ENCODE data around the gene SEC24C. TPM values are rescaled to one million over a fixed set of nuclear protein-coding genes. Genes with fewer than 3 reads are reported as not detected.

Gene SEC24C
- total and polyA plus RNA-seq, 2 of the 13 experiments (the other 11 are each of a cell fraction or from before 2014, with no cell fraction given): 63.1 to 66.4 TPM

GRCh38 chr10:73810735-73811465 lies 66.7 kb downstream of the SEC24C start (continued):
- TF ChIP-seq ZNF318 (CRISPR knock-in tag; IDR thresholded peaks at IDR 0.05) (no peak), ZNF75D (CRISPR knock-in tag; IDR thresholded peaks at IDR 0.05; ENCODE audit: borderline replicate concordance) (no peak), ELF4 (CRISPR knock-in tag; IDR thresholded peaks at IDR 0.05; ENCODE audit: borderline replicate concordance) (no peak), ZNF768 (CRISPR knock-in tag; IDR thresholded peaks at IDR 0.05) (peak; percentile 95), ZFP90 (CRISPR knock-in tag; IDR thresholded peaks at IDR 0.05; ENCODE audit: borderline replicate concordance) (0 out of 2 replicates have a peak, but pooled peaks have one; percentile 14), BRD4 (CRISPR knock-in tag; IDR thresholded peaks at IDR 0.05) (no peak), SNAI1 (CRISPR knock-in tag; IDR thresholded peaks at IDR 0.05; ENCODE audit: borderline replicate concordance) (no peak), YY1 (IDR thresholded peaks at IDR 0.05; ENCODE audit: insufficient read depth, insufficient replicate concordance, low read depth, low read length) (no peak), GTF3A (CRISPR knock-in tag; conservative IDR thresholded peaks at IDR 0.05) (no peak), FOXK1 (CRISPR knock-in tag; IDR thresholded peaks at IDR 0.05; ENCODE audit: borderline replicate concordance, low read depth) (no peak), ZNF12 (CRISPR knock-in tag; IDR thresholded peaks at IDR 0.05) (no peak), ZSCAN31 (CRISPR knock-in tag; IDR thresholded peaks at IDR 0.05; ENCODE audit: low read depth) (no peak), PPARG (CRISPR knock-in tag; conservative IDR thresholded peaks at IDR 0.05) (no peak), ZNF552 (CRISPR knock-in tag; IDR thresholded peaks at IDR 0.05; ENCODE audit: borderline replicate concordance) (no peak), ZKSCAN1 (IDR thresholded peaks at IDR 0.05; ENCODE audit: low read length) (no peak), ZMYM3 (CRISPR knock-in tag; IDR thresholded peaks at IDR 0.05) (peak; percentile 67; the same call in 1 of the 2 replicates)
- TF ChIP-seq, protein P1, sequence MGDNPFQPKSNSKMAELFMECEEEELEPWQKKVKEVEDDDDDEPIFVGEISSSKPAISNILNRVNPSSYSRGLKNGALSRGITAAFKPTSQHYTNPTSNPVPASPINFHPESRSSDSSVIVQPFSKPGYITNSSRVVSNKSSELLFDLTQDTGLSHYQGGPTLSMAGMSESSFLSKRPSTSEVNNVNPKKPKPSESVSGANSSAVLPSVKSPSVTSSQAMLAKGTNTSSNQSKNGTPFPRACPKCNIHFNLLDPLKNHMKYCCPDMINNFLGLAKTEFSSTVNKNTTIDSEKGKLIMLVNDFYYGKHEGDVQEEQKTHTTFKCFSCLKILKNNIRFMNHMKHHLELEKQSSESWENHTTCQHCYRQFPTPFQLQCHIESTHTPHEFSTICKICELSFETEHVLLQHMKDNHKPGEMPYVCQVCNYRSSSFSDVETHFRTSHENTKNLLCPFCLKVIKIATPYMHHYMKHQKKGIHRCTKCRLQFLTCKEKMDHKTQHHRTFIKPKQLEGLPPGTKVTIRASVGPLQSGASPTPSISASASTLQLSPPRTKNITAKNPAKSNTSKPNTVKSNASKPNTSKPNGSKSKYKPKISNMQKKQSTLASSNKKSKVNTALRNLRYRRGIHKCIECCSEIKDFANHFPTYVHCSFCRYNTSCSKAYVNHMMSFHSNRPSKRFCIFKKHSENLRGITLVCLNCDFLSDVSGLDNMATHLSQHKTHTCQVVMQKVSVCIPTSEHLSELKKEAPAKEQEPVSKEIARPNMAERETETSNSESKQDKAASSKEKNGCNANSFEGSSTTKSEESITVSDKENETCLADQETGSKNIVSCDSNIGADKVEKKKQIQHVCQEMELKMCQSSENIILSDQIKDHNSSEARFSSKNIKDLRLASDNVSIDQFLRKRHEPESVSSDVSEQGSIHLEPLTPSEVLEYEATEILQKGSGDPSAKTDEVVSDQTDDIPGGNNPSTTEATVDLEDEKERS (CRISPR knock-in tag; IDR thresholded peaks at IDR 0.05): no peak
- TF ChIP-seq, protein P2, sequence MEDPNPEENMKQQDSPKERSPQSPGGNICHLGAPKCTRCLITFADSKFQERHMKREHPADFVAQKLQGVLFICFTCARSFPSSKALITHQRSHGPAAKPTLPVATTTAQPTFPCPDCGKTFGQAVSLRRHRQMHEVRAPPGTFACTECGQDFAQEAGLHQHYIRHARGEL (CRISPR knock-in tag; IDR thresholded peaks at IDR 0.05): no peak

Data from HepG2 (cell line).